SK-N-SH treated with all-trans-retinoic acid at 6 μM for 48 hours (cell line): Measurements from ENCODE around the gene FAM13A.

Experiments used
- CSDC2 ChIP-seq: fragments of 250-450 bp; sonication (Bioruptor Pico); IDR thresholded peaks from 2 replicates; pipeline ENCODE4 v1.5.0; 2020; ENCODE audit warnings: mild to moderate bottlenecking, moderate library complexity
- PATZ1 ChIP-seq: fragments of 250-450 bp; sonication (Bioruptor Pico); IDR thresholded peaks from 2 replicates; pipeline ENCODE4 v1.8.0; 2020; ENCODE audit warnings: mild to moderate bottlenecking, moderate library complexity, borderline replicate concordance
- TOX ChIP-seq: fragments of 250-450 bp; sonication (Bioruptor Pico); IDR thresholded peaks from 2 replicates; pipeline ENCODE4 v1.8.0; 2021; ENCODE audit warnings: mild to moderate bottlenecking, moderate library complexity, borderline replicate concordance

- TF ChIP-seq TOX (CRISPR knock-in tag), result no peak
- no peak for TF ChIP-seq PATZ1 (CRISPR knock-in tag)
- TF ChIP-seq CSDC2 (CRISPR knock-in tag), result no peak
Measured at GRCh38 chr4:88697588-88698329, 359.2 kb downstream of the FAM13A start, which contains the start of gene NAP1L5.
